T-helper 22 cell (primary cell): Measurements from ENCODE around the gene ZDBF2.
"Not testable (repeated sequence)": the region's sequence is repeated elsewhere in the genome, so short reads cannot be mapped to it uniquely, and the experiment has no call there.

ENCODE experiments used
- DNase-seq: peaks from one replicate; pipeline ENCODE4 v3.0.0-alpha.2; 2020; ENCODE audit warnings: low read depth

ZDBF2 gene

GRCh38 chr2:206259376-206260187, 14.9 kb upstream of the ZDBF2 start:
- no peak for DNase-seq

DNA sequence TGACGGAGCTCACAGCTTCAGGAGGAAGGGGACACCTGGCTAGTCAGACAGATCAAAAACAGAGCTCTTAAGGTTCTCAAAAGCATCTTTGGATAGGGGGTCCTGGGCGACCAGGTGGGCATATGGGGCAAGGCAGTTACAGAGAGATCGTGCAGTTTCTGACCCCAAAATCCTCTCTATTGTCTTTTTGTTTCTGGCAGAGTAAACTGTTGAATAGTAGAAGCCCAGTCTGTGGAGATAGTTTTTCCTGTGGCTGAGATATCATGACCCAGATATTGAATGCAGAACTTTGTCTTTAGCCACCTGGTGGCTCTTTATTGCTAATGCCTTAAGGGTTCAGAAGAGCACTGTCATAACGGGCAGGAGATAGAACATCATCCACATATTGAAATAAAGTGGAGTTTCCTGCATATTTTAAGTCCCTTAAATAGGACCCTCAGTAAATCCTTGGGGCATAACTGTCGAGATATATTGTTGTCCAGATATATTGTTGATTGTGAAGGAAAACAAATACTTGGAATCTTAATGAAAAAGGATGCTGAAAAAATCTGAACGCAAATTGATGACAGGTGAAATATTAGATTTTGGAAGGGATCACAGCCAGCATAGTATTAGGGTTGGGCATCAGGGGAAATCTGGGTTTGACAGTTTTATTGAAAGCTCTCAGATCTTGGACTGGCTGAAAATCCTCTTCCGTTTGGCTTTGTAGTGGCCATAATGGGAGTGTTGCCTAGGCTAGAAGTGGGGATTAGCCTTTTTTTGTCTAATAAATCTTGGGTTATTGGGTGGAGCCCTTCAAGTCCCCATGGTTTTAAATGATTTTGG, 14.1 kb upstream of the ZDBF2 start:
- DNase-seq = no peak

DNA sequence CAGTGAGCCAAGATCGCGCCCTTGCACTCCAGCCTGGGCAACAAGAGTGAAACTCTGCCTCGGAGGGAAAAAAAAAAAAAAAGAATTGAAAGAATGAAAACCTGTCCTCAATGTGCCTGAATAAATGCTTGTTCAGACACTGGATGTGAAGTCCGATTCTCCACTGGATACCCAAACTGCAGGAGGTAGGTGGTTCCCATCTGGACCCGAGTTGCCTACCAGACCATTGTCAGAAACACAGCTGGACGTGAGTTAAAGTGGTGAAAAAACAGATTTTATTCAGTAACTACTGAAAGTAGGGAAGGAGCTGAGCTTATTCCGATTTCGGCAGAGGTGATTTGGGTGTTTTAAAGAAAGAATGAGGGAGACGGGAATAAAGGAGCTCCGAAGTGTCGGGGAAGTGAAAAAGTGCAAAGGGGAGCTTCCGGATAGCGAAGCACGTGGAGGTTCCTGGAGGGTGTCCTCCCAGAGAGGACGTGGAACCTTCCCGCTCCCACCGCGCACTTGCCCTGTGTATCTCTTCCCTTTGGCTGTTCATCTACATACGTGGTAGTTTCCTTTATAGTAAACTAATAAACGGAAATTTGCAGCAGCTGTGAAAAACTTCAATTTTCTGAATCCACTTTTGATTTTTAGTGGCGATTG, 10.4 kb upstream of the ZDBF2 start:
- DNase-seq = no peak

GRCh38 chr2:206266130-206267125, 8.0 kb upstream of the ZDBF2 start:
- no peak for DNase-seq

- no peak for DNase-seq
Measured at GRCh38 chr2:206267567-206267966, 6.9 kb upstream of the ZDBF2 start.

DNA sequence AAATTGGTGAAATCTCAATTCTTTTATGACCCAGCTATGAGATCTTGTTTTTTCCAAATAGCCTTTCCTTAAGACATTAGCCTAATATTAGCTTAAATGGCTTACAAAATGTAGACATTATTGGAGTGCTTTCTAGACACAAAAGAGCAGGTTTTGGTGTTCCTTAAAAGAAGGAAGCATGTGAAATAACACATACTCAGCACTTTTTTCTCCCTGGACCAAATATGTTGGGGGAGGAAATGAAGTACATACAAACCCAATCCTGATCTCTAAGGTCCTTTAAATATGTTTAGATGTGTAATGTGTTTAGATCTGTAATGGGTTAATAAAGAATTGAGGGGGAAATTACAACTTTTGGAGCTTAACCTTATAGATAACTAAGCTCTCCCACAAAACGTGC, 3.4 kb upstream of the ZDBF2 start:
- DNase-seq = no peak

- DNase-seq = no peak
Measured at GRCh38 chr2:206273905-206274304, 558 bp upstream of the ZDBF2 start.

GRCh38 chr2:206275312-206276055, 1.0 kb downstream of the ZDBF2 start:
- DNase-seq = no peak

GRCh38 chr2:206276169-206276942, 1.9 kb downstream of the ZDBF2 start:
- DNase-seq = no peak

- no peak for DNase-seq
Measured at GRCh38 chr2:206277503-206277902, 3.0 kb downstream of the ZDBF2 start.

DNA sequence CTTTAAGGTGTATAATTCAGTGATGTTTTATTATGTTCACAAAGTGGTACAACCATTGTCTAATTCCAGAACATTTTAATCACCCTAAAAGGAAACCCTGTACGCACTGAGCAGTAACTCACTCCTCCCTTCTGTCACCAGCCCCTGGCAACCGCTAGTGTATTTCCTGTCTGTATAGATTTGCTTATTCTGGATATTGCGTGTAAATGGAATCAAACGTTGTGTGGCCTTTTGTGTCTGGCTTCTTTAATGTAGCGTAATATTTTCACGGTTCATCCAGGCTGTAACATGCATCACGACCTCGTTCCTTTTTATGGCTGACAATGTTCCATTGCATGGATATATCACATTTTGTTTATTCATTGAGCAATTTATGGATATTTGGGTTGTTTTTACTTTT, 8.3 kb downstream of the ZDBF2 start:
- no peak for DNase-seq

DNA sequence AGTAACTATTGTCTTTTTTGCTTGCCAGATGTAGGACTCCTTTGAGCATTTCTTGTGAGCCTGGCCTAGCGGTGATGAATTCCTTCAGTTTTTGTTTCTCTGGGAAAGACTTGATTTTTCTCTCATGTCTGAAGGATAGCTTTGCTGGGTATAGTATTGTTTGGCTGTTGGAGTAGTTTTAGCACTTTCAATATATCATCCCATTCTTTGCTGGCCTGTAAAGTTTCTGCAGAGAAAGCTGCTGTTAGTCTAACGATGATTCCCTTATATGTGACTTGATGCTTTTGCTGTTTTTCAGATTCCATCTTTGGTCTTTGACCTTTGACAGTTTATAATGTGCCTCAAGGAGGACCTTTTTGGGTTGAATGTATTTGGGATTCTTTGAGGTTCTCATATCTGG, 12.7 kb downstream of the ZDBF2 start:
- no peak for DNase-seq

DNA sequence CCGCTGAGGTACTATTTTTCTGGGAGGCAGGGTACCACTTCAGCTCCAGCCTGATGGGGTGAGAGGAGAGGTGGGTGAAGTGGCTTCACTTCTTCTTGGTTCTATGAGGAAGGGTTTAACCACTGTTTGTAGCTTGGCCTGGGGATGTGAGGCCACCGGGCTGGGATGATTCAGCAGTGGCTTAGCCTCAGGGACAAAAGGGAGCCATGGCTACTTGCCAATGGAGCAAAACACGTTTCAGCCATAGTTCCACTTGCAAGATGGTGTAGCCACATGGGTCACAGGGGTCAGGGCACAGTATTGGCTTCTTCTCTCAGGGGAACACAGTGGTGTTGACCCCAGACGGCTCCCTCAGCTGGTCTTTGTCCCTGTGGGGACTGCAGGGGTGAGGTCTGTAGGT, 14.9 kb downstream of the ZDBF2 start:
- no peak for DNase-seq

GRCh38 chr2:206296128-206296527, 21.7 kb downstream of the ZDBF2 start:
- DNase-seq = no peak

DNA sequence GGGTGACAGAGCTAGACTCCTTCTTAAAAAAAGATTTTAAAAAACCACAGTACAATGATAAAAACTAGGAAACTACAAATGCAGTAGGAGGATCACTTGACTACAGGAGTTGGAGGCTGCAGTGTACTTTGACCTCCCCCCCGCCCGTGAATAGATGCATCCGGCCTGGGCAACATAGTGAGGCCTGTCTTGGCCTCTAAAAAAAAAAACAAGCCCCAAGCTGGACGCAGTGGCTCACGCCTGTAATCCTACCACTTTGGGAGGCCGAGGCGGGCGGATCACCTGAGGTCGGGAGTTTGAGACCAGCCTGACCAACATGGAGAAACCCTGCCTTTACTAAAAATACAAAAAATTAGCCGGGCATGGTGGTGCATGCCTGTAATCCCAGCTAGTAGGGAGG, 25.1 kb downstream of the ZDBF2 start:
- DNase-seq = not testable (repeated sequence)

GRCh38 chr2:206305523-206306245, 31.2 kb downstream of the ZDBF2 start:
- no peak for DNase-seq

- no peak for DNase-seq
Measured at GRCh38 chr2:206311026-206311425, 36.6 kb downstream of the ZDBF2 start.

GRCh38 chr2:206316141-206316540, 41.7 kb downstream of the ZDBF2 start:
- no peak for DNase-seq

DNA sequence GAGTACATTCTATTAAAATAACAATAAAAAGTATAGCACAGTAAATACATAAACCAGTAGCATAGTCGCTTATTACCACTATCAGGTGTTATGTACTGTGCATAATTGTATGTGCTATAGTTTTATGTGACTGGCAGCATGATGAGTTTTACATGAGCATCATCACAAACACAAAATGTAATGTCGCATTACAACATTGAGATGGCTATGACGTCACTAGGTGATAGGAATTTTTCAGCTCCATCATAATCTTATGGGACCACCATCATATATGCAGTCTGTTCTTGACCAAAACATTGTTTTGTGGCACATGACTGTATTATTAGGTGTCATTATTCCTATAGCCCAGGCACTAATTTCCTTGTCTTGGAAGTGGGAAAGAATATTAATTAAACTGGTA, 48.6 kb downstream of the ZDBF2 start:
- no peak for DNase-seq
